CD8-positive, alpha-beta memory T cell (primary cell): ENCODE data around the gene NEURL4. TPM values are rescaled to one million over a fixed set of nuclear protein-coding genes. Genes with fewer than 3 reads are reported as not detected.

Source experiments
- CTCF ChIA-PET: fragments of 350-600 bp; sonication (Branson Sonifier 250); formaldehyde crosslinking; loops from one replicate; lab custom pipeline; 2021; ENCODE audit warnings: antibody characterized with exemption; lab: Charles Lee
- POLR2A ChIA-PET: fragments of 350-600 bp; sonication (Branson Sonifier 250); formaldehyde crosslinking; loops from one replicate; lab custom pipeline; 2021; ENCODE audit warnings: antibody characterized with exemption; lab: Charles Lee
- DNase-seq, 5 donors: peaks; one replicate each; pipeline versions ENCODE4 v3.0.0 to v3.0.0-alpha.2; 2020 to 2022; ENCODE audit warnings: mixed read lengths in 1 of 5
- H3K27ac ChIP-seq: one replicate; pipeline ENCODE4 v1.7.0; 2013; ENCODE audit warnings: low read depth, mild to moderate bottlenecking, low read length, moderate library complexity
- H3K27me3 ChIP-seq: 2 replicates; pipeline ENCODE4 v1.7.0; 2013; ENCODE audit warnings: low read length, mild to moderate bottlenecking; ENCODE audit not compliant: insufficient read depth, poor library complexity, severe bottlenecking
- H3K36me3 ChIP-seq: 2 replicates; pipeline ENCODE4 v1.7.0; 2013; ENCODE audit warnings: mild to moderate bottlenecking, low read length, moderate library complexity; ENCODE audit not compliant: insufficient read depth
- H3K4me1 ChIP-seq: 2 replicates; pipeline ENCODE4 v1.7.0; 2013; ENCODE audit warnings: mild to moderate bottlenecking, low read length, moderate library complexity; ENCODE audit not compliant: insufficient read depth
- H3K4me3 ChIP-seq: 2 replicates; pipeline ENCODE4 v1.7.0; 2013; ENCODE audit warnings: mild to moderate bottlenecking, low read length
- H3K9me3 ChIP-seq: 2 replicates; pipeline ENCODE4 v1.7.0; 2013; ENCODE audit warnings: mild to moderate bottlenecking, low read length
- H3K27ac Mint-ChIP-seq, 8 donors: one replicate each; pipeline ENCODE4 v1.8.0; 2020 to 2021; ENCODE audit warnings: mixed read lengths in 8 of 8, mild to moderate bottlenecking in 6 of 8, inconsistent platforms in 3 of 8, moderate library complexity in 3 of 8
- H3K27me3 Mint-ChIP-seq, 2 donors: one replicate each; pipeline ENCODE4 v1.8.0; 2020 to 2021; ENCODE audit warnings: mixed read lengths in 2 of 2, mild to moderate bottlenecking in 1 of 2, moderate library complexity in 1 of 2
- H3K36me3 Mint-ChIP-seq, 3 donors: one replicate each; pipeline ENCODE4 v1.8.0; 2020 to 2021; ENCODE audit warnings: mixed read lengths in 3 of 3, inconsistent platforms in 1 of 3, mild to moderate bottlenecking in 1 of 3
- H3K4me1 Mint-ChIP-seq, 3 donors: one replicate each; pipeline ENCODE4 v1.8.0; 2020 to 2021; ENCODE audit warnings: mixed read lengths in 3 of 3, inconsistent platforms in 1 of 3, mild to moderate bottlenecking in 1 of 3
- H3K4me3 Mint-ChIP-seq, 7 donors: one replicate each; pipeline ENCODE4 v1.8.0; 2020 to 2021; ENCODE audit warnings: mixed read lengths in 7 of 7, mild to moderate bottlenecking in 6 of 7, moderate library complexity in 4 of 7, inconsistent platforms in 2 of 7
- H3K9me3 Mint-ChIP-seq, 5 donors: one replicate each; pipeline ENCODE4 v1.8.0; 2020 to 2022; ENCODE audit warnings: mixed read lengths in 5 of 5, mild to moderate bottlenecking in 3 of 5, moderate library complexity in 2 of 5, inconsistent platforms in 1 of 5
- polyA plus RNA-seq: library from polyadenylated mRNA; unstranded; fragments of 300-500 nt; fragmentation: Illumina TruSeq; gene quantifications from one replicate; pipeline ENCODE4 v1.2.3, GENCODE V29; 2021
- total RNA-seq, 2 experiments: library from RNA; stranded (reverse); gene quantifications; one replicate each; pipeline ENCODE4 v1.2.3, GENCODE V29; 2021

NEURL4 gene
- total and polyA plus RNA-seq, 3 experiments from 2014 or later, result 2.7 to 60.7 (median 60.1) TPM

DNA sequence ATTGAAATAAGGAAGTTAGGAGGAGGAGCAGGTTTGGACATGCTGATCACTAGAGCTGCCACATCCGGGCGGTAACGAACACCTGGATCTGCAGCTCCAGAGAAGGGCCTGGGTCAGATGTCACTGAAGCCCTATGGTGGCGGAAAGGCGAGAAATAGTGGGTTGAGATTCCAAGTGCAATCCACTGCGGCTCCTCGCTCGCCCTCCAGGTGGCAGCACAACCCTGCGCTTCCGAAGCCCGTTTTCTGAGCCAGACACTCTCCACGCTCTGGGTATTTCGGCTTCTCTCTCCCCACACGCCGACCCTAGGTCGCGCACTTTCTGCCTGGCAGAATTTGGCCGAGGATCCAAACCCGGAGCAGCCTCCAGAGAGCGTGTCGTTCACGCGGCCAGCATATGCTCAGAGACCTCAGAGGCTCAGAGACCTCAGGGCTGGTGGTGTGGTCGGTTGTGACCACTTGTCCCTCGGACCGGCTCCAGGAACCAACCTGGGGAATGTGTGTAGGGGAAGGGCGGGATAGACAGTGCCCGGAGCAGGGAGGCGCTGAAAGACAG lies 48.5 kb downstream of the NEURL4 start:
- H3K27me3 Mint-ChIP-seq, result peaks cover 20 to 30% of the 10 kb centered on the region in 2 donors
- no peaks in the 10 kb centered on the region for H3K36me3 Mint-ChIP-seq
- DNase-seq, result peak; percentile 77 to 89 (median 81)
- CTCF ChIA-PET, result interaction anchor here (0.6 to 8.4 kb wide), 15 partner anchors 10 to 281 kb away, joined by 3 to 87 read pairs (median 4); partner anchors contain the start of gene SENP3
- Histone ChIP-seq H3K27me3 (peaks cover 8% of the 10 kb centered on the region), H3K4me1 (peaks cover 20% of the 10 kb centered on the region), H3K9me3 (no peaks in the 10 kb centered on the region), H3K4me3 (peak overlapping the region; percentile 54), H3K27ac (no peak overlapping the region), H3K36me3 (no peaks in the 10 kb centered on the region)
- no peaks in the 10 kb centered on the region for H3K9me3 Mint-ChIP-seq
- peaks cover 13 to 25% (median 14%) of the 10 kb centered on the region in 3 donors for H3K4me1 Mint-ChIP-seq
- peak overlapping the region; percentile 79 to 92 (median 80) for H3K4me3 Mint-ChIP-seq
- POLR2A ChIA-PET, result interaction anchor here (0.7 kb wide), 1 partner anchor 24 kb away, joined by 3 read pairs; no protein-coding TSS in a partner anchor
- H3K27ac Mint-ChIP-seq, result peak overlapping the region in 7 of 8 donors; percentile 56 to 92 (median 70)

DNA sequence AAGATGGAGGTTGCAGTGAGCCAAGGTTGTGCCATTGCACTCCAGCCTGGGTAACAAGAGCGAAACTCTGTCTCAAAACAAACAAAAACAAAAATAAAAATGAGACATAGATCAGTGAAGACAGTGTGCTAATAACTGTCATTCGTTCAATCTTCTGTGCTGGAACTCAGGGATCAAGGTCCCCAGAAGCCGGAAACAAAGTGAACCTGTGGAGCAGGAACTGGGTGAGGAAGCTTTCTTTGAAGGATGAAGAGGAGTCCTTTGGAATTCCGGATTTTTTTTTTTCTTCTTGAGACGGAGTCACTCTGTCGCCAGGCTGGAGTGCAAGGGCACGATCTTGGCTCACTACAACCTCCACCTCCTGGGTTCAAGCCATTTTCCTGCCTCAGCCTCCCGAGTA lies 49.7 kb downstream of the NEURL4 start:
- Histone ChIP-seq H3K4me3 (no peak overlapping the region), H3K27ac (no peak overlapping the region), H3K4me1 (peaks cover 20% of the 10 kb centered on the region), H3K9me3 (no peaks in the 10 kb centered on the region), H3K27me3 (peaks cover 8% of the 10 kb centered on the region), H3K36me3 (no peaks in the 10 kb centered on the region)
- CTCF ChIA-PET, result interaction anchor here (1.4 to 2.7 kb wide), 3 partner anchors 17 to 157 kb away, joined by 5 to 9 read pairs (median 7); no protein-coding TSS in a partner anchor
- no peak for DNase-seq
- Mint-ChIP-seq H3K27ac (no peak overlapping the region), H3K9me3 (no peaks in the 10 kb centered on the region), H3K36me3 (no peaks in the 10 kb centered on the region), H3K4me1 (peaks cover 13 to 25% (median 14%) of the 10 kb centered on the region in 3 donors), H3K4me3 (peak overlapping the region in 2 of 7 donors; percentile 32 to 66), H3K27me3 (peaks cover 13 to 24% of the 10 kb centered on the region in 2 donors)
- POLR2A ChIA-PET, result no interaction called here

- no peak overlapping the region for H3K27ac Mint-ChIP-seq
- no peaks in the 10 kb centered on the region for H3K9me3 Mint-ChIP-seq
- Histone ChIP-seq H3K36me3 (no peaks in the 10 kb centered on the region), H3K4me1 (peaks cover 18% of the 10 kb centered on the region), H3K27me3 (no peaks in the 10 kb centered on the region), H3K9me3 (no peaks in the 10 kb centered on the region), H3K27ac (no peak overlapping the region), H3K4me3 (no peak overlapping the region)
- H3K4me1 Mint-ChIP-seq, result peaks cover 17 to 22% (median 21%) of the 10 kb centered on the region in 3 donors
- ChIA-PET POLR2A (no interaction called here), CTCF (interaction anchor here (1.1 to 2.4 kb wide), 2 partner anchors 14 to 30 kb away, joined by 3 to 9 read pairs; partner anchors contain the start of gene SLC2A4)
- no peak overlapping the region for H3K4me3 Mint-ChIP-seq
- H3K27me3 Mint-ChIP-seq, result peaks cover 8% of the 10 kb centered on the region in 2 donors
- DNase-seq, result no peak
- H3K36me3 Mint-ChIP-seq, result no peaks in the 10 kb centered on the region
Observed at GRCh38 chr17:7266784-7267183, 62.4 kb downstream of the NEURL4 start.

Other genes starting within 250 kb of the NEURL4 start
Only the 30 nearest of the 34 such genes appear.
- gene ASGR2, start 214.5 kb downstream of the NEURL4 start, total RNA-seq, result not detected
- not detected for gene ASGR2, start 214.5 kb downstream of the NEURL4 start, polyA plus RNA-seq
- gene ASGR1, start 150.0 kb downstream of the NEURL4 start, total RNA-seq, result under 1 TPM; 0.46 to 0.55 TPM
- gene ASGR1, start 150.0 kb downstream of the NEURL4 start, polyA plus RNA-seq, result not detected
- gene DLG4, start 109.5 kb downstream of the NEURL4 start, total RNA-seq, result 1 to 10 TPM; 3.5 to 4.4 TPM
- gene DLG4, start 109.5 kb downstream of the NEURL4 start, polyA plus RNA-seq, result 0.45 TPM
- gene ACADVL, start 109.4 kb downstream of the NEURL4 start, total RNA-seq, result 100 to 1,000 TPM; 281 to 288 TPM
- gene ACADVL, start 109.4 kb downstream of the NEURL4 start, polyA plus RNA-seq, result 109 TPM
- gene DVL2, start 94.8 kb downstream of the NEURL4 start, total RNA-seq, result 10 to 100 TPM; 61.8 to 65.5 TPM
- 24.0 TPM for gene DVL2, start 94.8 kb downstream of the NEURL4 start, polyA plus RNA-seq
- gene PHF23, start 89.9 kb downstream of the NEURL4 start, total RNA-seq, result 10 to 100 TPM; 48.0 to 51.9 TPM
- 25.8 TPM for gene PHF23, start 89.9 kb downstream of the NEURL4 start, polyA plus RNA-seq
- gene GABARAP, start 86.9 kb downstream of the NEURL4 start, total RNA-seq, result 100 to 1,000 TPM; 156 to 165 TPM
- 914 TPM for gene GABARAP, start 86.9 kb downstream of the NEURL4 start, polyA plus RNA-seq
- 100 to 1,000 TPM; 224 to 240 TPM for gene CTDNEP1, start 77.6 kb downstream of the NEURL4 start, total RNA-seq
- gene CTDNEP1, start 77.6 kb downstream of the NEURL4 start, polyA plus RNA-seq, result 57.1 TPM
- gene ELP5, start 77.1 kb downstream of the NEURL4 start, total RNA-seq, result 100 to 1,000 TPM; 106 to 111 TPM
- 84.8 TPM for gene ELP5, start 77.1 kb downstream of the NEURL4 start, polyA plus RNA-seq
- gene CLDN7, start 66.9 kb downstream of the NEURL4 start, total RNA-seq, result 1 to 10 TPM in 1 of 2 experiments, under 1 TPM in 1; 0.63 to 1.1 TPM
- 2.1 TPM for gene CLDN7, start 66.9 kb downstream of the NEURL4 start, polyA plus RNA-seq
- under 1 TPM; 0.18 to 0.24 TPM for gene SLC2A4, start 47.6 kb downstream of the NEURL4 start, total RNA-seq
- not detected for gene SLC2A4, start 47.6 kb downstream of the NEURL4 start, polyA plus RNA-seq
- gene YBX2, start 34.7 kb downstream of the NEURL4 start, total RNA-seq, result under 1 TPM; 0.07 to 0.26 TPM
- gene YBX2, start 34.7 kb downstream of the NEURL4 start, polyA plus RNA-seq, result not detected
- 1,000 to 10,000 TPM; 1,533 to 1,595 TPM for gene EIF5A, start 21.7 kb downstream of the NEURL4 start, total RNA-seq
- 230 TPM for gene EIF5A, start 21.7 kb downstream of the NEURL4 start, polyA plus RNA-seq
- gene GPS2, start 14.0 kb downstream of the NEURL4 start, total RNA-seq, result 10 to 100 TPM; 81.1 to 85.2 TPM
- 116 TPM for gene GPS2, start 14.0 kb downstream of the NEURL4 start, polyA plus RNA-seq
- 100 to 1,000 TPM; 216 to 225 TPM for gene ACAP1, start 7.2 kb upstream of the NEURL4 start, total RNA-seq
- gene ACAP1, start 7.2 kb upstream of the NEURL4 start, polyA plus RNA-seq, result 274 TPM
- gene KCTD11, start 22.8 kb upstream of the NEURL4 start, total RNA-seq, result 1 to 10 TPM; 4.6 to 5.1 TPM
- 1.9 TPM for gene KCTD11, start 22.8 kb upstream of the NEURL4 start, polyA plus RNA-seq
- gene TMEM95, start 25.8 kb upstream of the NEURL4 start, total RNA-seq, result not detected
- gene TMEM95, start 25.8 kb upstream of the NEURL4 start, polyA plus RNA-seq, result not detected
- 1 to 10 TPM; 4.4 to 5.8 TPM for gene TNK1, start 51.8 kb upstream of the NEURL4 start, total RNA-seq
- 3.1 TPM for gene TNK1, start 51.8 kb upstream of the NEURL4 start, polyA plus RNA-seq
- gene PLSCR3, start 65.2 kb upstream of the NEURL4 start, total RNA-seq, result 10 to 100 TPM; 79.1 to 81.6 TPM
- gene PLSCR3, start 65.2 kb upstream of the NEURL4 start, polyA plus RNA-seq, result 152 TPM
- gene TMEM256, start 74.8 kb upstream of the NEURL4 start, total RNA-seq, result 10 to 100 TPM; 45.4 to 51.4 TPM
- 62.4 TPM for gene TMEM256, start 74.8 kb upstream of the NEURL4 start, polyA plus RNA-seq
- 1 to 10 TPM; 5.6 to 6.6 TPM for gene NLGN2, start 78.5 kb upstream of the NEURL4 start, total RNA-seq
- 0.06 TPM for gene NLGN2, start 78.5 kb upstream of the NEURL4 start, polyA plus RNA-seq
- gene SPEM1, start 91.0 kb upstream of the NEURL4 start, total RNA-seq, result not detected
- gene SPEM1, start 91.0 kb upstream of the NEURL4 start, polyA plus RNA-seq, result not detected
- gene SPEM2, start 96.3 kb upstream of the NEURL4 start, total RNA-seq, result not detected
- not detected for gene SPEM2, start 96.3 kb upstream of the NEURL4 start, polyA plus RNA-seq
- gene SPEM3, start 99.5 kb upstream of the NEURL4 start, total RNA-seq, result not detected
- not detected for gene SPEM3, start 99.5 kb upstream of the NEURL4 start, polyA plus RNA-seq
- gene TMEM102, start 106.1 kb upstream of the NEURL4 start, total RNA-seq, result 10 to 100 TPM; 11.1 to 11.9 TPM
- gene TMEM102, start 106.1 kb upstream of the NEURL4 start, polyA plus RNA-seq, result 23.3 TPM
- gene FGF11, start 110.2 kb upstream of the NEURL4 start, total RNA-seq, result 1 to 10 TPM in 1 of 2 experiments, under 1 TPM in 1; 0.85 to 1.1 TPM
- 0.12 TPM for gene FGF11, start 110.2 kb upstream of the NEURL4 start, polyA plus RNA-seq
- gene CHRNB1, start 115.7 kb upstream of the NEURL4 start, total RNA-seq, result 1 to 10 TPM; 6.0 to 6.3 TPM
- 24.7 TPM for gene CHRNB1, start 115.7 kb upstream of the NEURL4 start, polyA plus RNA-seq
- gene ZBTB4, start 150.3 kb upstream of the NEURL4 start, total RNA-seq, result 10 to 100 TPM; 22.8 to 23.1 TPM
- gene ZBTB4, start 150.3 kb upstream of the NEURL4 start, polyA plus RNA-seq, result 24.1 TPM
- not detected for gene SLC35G6, start 152.1 kb upstream of the NEURL4 start, total RNA-seq
- 0.12 TPM for gene SLC35G6, start 152.1 kb upstream of the NEURL4 start, polyA plus RNA-seq
- 100 to 1,000 TPM; 190 to 192 TPM for gene POLR2A, start 155.0 kb upstream of the NEURL4 start, total RNA-seq
- 69.6 TPM for gene POLR2A, start 155.0 kb upstream of the NEURL4 start, polyA plus RNA-seq